Lower leg skin (tissue), 4 donors: ENCODE measurements around the gene TPSG1. TPM values are rescaled to one million over a fixed set of nuclear protein-coding genes. Genes with fewer than 3 reads are reported as not detected.

ENCODE experiments used
- DNase-seq, 2 donors: peaks; one replicate each; pipeline ENCODE4 v3.0.0-alpha.2; 2019; ENCODE audit warnings: low spot score in 2 of 2
- H3K4me3 ChIP-seq: fragments of 200-600 bp; sonication (generic); 2 replicates; pipeline ENCODE4 v1.5.1; 2017; ENCODE audit warnings: mild to moderate bottlenecking, low read depth; ENCODE audit not compliant: poor library complexity, severe bottlenecking
- CTCF ChIP-seq, 3 donors: fragments of 450-650 bp; IDR thresholded peaks; one replicate each; pipeline ENCODE4 v1.5.1; 2016; ENCODE audit warnings: antibody characterized with exemption in 3 of 3, mild to moderate bottlenecking in 3 of 3, moderate library complexity in 2 of 3
- POLR2A ChIP-seq, 2 donors: fragments of 450-650 bp; IDR thresholded peaks; one replicate each; pipeline ENCODE4 v1.6.1; 2016 to 2017; ENCODE audit warnings: antibody characterized with exemption in 2 of 2, mild to moderate bottlenecking in 1 of 2, moderate library complexity in 1 of 2
- WGBS, 2 donors: methylation state at CpG; one replicate each; pipeline ENCODE4 v1.1.5; 2018; 5-methylcytosine and 5-hydroxymethylcytosine counted together
- intact Hi-C: fragments of 100-400 bp; cut with DNase I; formaldehyde crosslinking; loops from one replicate; pipeline ENCODE4 v1.15.0; 2023; ENCODE audit warnings: low total_unique reads
- total RNA-seq, 4 donors: library from RNA; depleted of rRNA; stranded (reverse); fragments of >200 nt; gene quantifications; one replicate each; pipeline ENCODE4 v1.1.0, GENCODE V29; 2016

Gene TPSG1
- total RNA-seq, 4 donors from 2014 or later: 0.32 to 1.5 (median 1.1) TPM; not detected in 1

GRCh38 chr16:1262210-1262845, 37.3 kb upstream of the TPSG1 start:
- no peak for TF ChIP-seq CTCF (IDR thresholded peaks at IDR 0.05)
- TF ChIP-seq POLR2A (IDR thresholded peaks at IDR 0.05): no peak
- no peak for DNase-seq
- WGBS, 2 donors: 69 to 75% methylated on average over 29 to 32 of the region's 32 CpGs
- no peak overlapping the region for H3K4me3 ChIP-seq
- intact Hi-C loops: no loop called here

GRCh38 chr16:1261131-1261892, 36.2 kb upstream of the TPSG1 start:
- 5 to 14% methylated on average over 10 to 36 of the region's 47 CpGs for WGBS, 2 donors
- TF ChIP-seq CTCF (IDR thresholded peaks at IDR 0.05): no peak
- no peak for TF ChIP-seq POLR2A (IDR thresholded peaks at IDR 0.05)
- intact Hi-C loops: no loop called here
- H3K4me3 ChIP-seq: no peak overlapping the region
- DNase-seq: no peak

- TF ChIP-seq POLR2A (IDR thresholded peaks at IDR 0.05): no peak
- no peak for TF ChIP-seq CTCF (IDR thresholded peaks at IDR 0.05)
- DNase-seq: no peak
- no peak overlapping the region for H3K4me3 ChIP-seq
- WGBS, 2 donors: 62 to 70% methylated on average over 34 to 36 of the region's 36 CpGs
- intact Hi-C loops: no loop called here
Observed at GRCh38 chr16:1260101-1260680, 35.1 kb upstream of the TPSG1 start.

- WGBS, 2 donors: 17 to 24% methylated on average over 10 to 11 of the region's 11 CpGs
- intact Hi-C loops: no loop called here
- no peak overlapping the region for H3K4me3 ChIP-seq
- TF ChIP-seq POLR2A (IDR thresholded peaks at IDR 0.05) (no peak), CTCF (IDR thresholded peaks at IDR 0.05) (no peak)
- DNase-seq: no peak
Observed at GRCh38 chr16:1259760-1260068, 34.6 kb upstream of the TPSG1 start.

- no peak overlapping the region for H3K4me3 ChIP-seq
- no peak for TF ChIP-seq CTCF (IDR thresholded peaks at IDR 0.05)
- TF ChIP-seq POLR2A (IDR thresholded peaks at IDR 0.05): no peak
- no peak for DNase-seq
- WGBS, 2 donors: 4 to 8% methylated on average over 33 to 34 of the region's 42 CpGs
- intact Hi-C loops: no loop called here
Observed at GRCh38 chr16:1258906-1259759, 34.1 kb upstream of the TPSG1 start.
